ENCODE results near the gene YPEL2.

The YPEL2 gene

GRCh38 chr17:59426031-59426430 is 94.6 kb downstream of the YPEL2 start:
- H2BK120ac ChIP-seq (ENCODE audit: insufficient read depth, low read length, poor library complexity), result peak overlapping the region; percentile 90
- no peaks in the 10 kb centered on the region for H3K9me3 ChIP-seq (ENCODE audit: insufficient read depth, low read depth, low read length)
- H2AFZ ChIP-seq (ENCODE audit: insufficient read depth, low read length, poor library complexity), result peak overlapping the region; percentile 10
- peak overlapping the region; percentile 91 for H3K18ac ChIP-seq (ENCODE audit: low read length)
- peak overlapping the region; percentile 95 for H2BK12ac ChIP-seq (ENCODE audit: low read length)
- no peak overlapping the region for H3K4me3 ChIP-seq (ENCODE audit: low read depth, low read length)
- H3K9ac ChIP-seq (ENCODE audit: low read length), result peak overlapping the region; percentile 24
- H3K4ac ChIP-seq (ENCODE audit: low read depth, low read length), result peak overlapping the region; percentile 87
- peak overlapping the region; percentile 87 for H4K8ac ChIP-seq (ENCODE audit: low read depth, low read length)
- peak overlapping the region; percentile 93 for H4K91ac ChIP-seq (ENCODE audit: low read depth, low read length)
- peak overlapping the region; percentile 99 for H3K27ac ChIP-seq (ENCODE audit: low read depth, low read length)
- no peaks in the 10 kb centered on the region for H3K27me3 ChIP-seq (ENCODE audit: insufficient read depth, low read length)
- H3K79me2 ChIP-seq (ENCODE audit: control insufficient read depth, insufficient read depth, low read length, poor library complexity), result peaks cover 5% of the 10 kb centered on the region
- H4K12ac ChIP-seq (ENCODE audit: low read depth, low read length), result peak overlapping the region; percentile 16
- no CpG with 5 or more reads among the region's 9 CpGs for WGBS (ENCODE audit: extremely low coverage, insufficient coverage, insufficient read length)
- peaks cover 34 to 43% of the 10 kb centered on the region in 2 experiments for H3K4me1 ChIP-seq (ENCODE audit: control insufficient read depth in 1 of 2, insufficient read depth in 2 of 2, low read length in 2 of 2)
- peak overlapping the region; percentile 49 for H3K4me2 ChIP-seq (ENCODE audit: low read length)
- no peak overlapping the region for H3K23ac ChIP-seq (ENCODE audit: low read length)
- DNase-seq, result peak in 1 of 2 donors; percentile 58
- H3K14ac ChIP-seq (ENCODE audit: low read length), result peak overlapping the region; percentile 95
- no peaks in the 10 kb centered on the region for H3K36me3 ChIP-seq (ENCODE audit: control insufficient read depth in 1 of 2, insufficient read depth in 2 of 2, low read length in 2 of 2)
- H2AK5ac ChIP-seq (ENCODE audit: low read length), result peak overlapping the region; percentile 90
- peak overlapping the region; percentile 98 for H2BK5ac ChIP-seq (ENCODE audit: low read depth, low read length, poor library complexity)
- H3K79me1 ChIP-seq (ENCODE audit: low read length), result peaks cover 41% of the 10 kb centered on the region

- Histone ChIP-seq H3K4me3 (ENCODE audit: low read depth, low read length) (no peak overlapping the region), H3K9ac (ENCODE audit: low read length) (no peak overlapping the region), H4K91ac (ENCODE audit: low read depth, low read length) (no peak overlapping the region), H3K36me3 (ENCODE audit: control insufficient read depth in 1 of 2, insufficient read depth in 2 of 2, low read length in 2 of 2) (no peaks in the 10 kb centered on the region), H2AK5ac (ENCODE audit: low read length) (no peak overlapping the region), H3K27me3 (ENCODE audit: insufficient read depth, low read length) (no peaks in the 10 kb centered on the region), H2BK5ac (ENCODE audit: low read depth, low read length, poor library complexity) (no peak overlapping the region), H2BK12ac (ENCODE audit: low read length) (no peak overlapping the region), H3K4ac (ENCODE audit: low read depth, low read length) (no peak overlapping the region), H3K23ac (ENCODE audit: low read length) (no peak overlapping the region), H4K12ac (ENCODE audit: low read depth, low read length) (no peak overlapping the region), H2BK120ac (ENCODE audit: insufficient read depth, low read length, poor library complexity) (no peak overlapping the region), H3K79me1 (ENCODE audit: low read length) (peaks cover 43% of the 10 kb centered on the region), H3K4me1 (ENCODE audit: control insufficient read depth in 1 of 2, insufficient read depth in 2 of 2, low read length in 2 of 2) (peaks cover 34 to 50% of the 10 kb centered on the region in 2 experiments), H2AFZ (ENCODE audit: insufficient read depth, low read length, poor library complexity) (no peak overlapping the region), H3K79me2 (ENCODE audit: control insufficient read depth, insufficient read depth, low read length, poor library complexity) (peaks cover 5% of the 10 kb centered on the region), H3K9me3 (ENCODE audit: insufficient read depth, low read depth, low read length) (no peaks in the 10 kb centered on the region), H4K8ac (ENCODE audit: low read depth, low read length) (no peak overlapping the region), H3K4me2 (ENCODE audit: low read length) (no peak overlapping the region), H3K27ac (ENCODE audit: low read depth, low read length) (peak overlapping the region; percentile 73), H3K14ac (ENCODE audit: low read length) (no peak overlapping the region), H3K18ac (ENCODE audit: low read length) (no peak overlapping the region)
- no CpG with 5 or more reads among the region's 5 CpGs for WGBS (ENCODE audit: extremely low coverage, insufficient coverage, insufficient read length)
- peak; percentile 75 to 87 for DNase-seq
Observed at GRCh38 chr17:59427425-59427921, 96.0 kb downstream of the YPEL2 start.

GRCh38 chr17:59427996-59428395 is 96.5 kb downstream of the YPEL2 start:
- Histone ChIP-seq H3K18ac (ENCODE audit: low read length) (peak overlapping the region; percentile 65), H3K27ac (ENCODE audit: low read depth, low read length) (peak overlapping the region; percentile 69), H4K91ac (ENCODE audit: low read depth, low read length) (peak overlapping the region; percentile 74), H3K14ac (ENCODE audit: low read length) (peak overlapping the region; percentile 73), H3K36me3 (ENCODE audit: control insufficient read depth in 1 of 2, insufficient read depth in 2 of 2, low read length in 2 of 2) (no peaks in the 10 kb centered on the region), H2BK12ac (ENCODE audit: low read length) (peak overlapping the region; percentile 52), H2AFZ (ENCODE audit: insufficient read depth, low read length, poor library complexity) (no peak overlapping the region), H3K27me3 (ENCODE audit: insufficient read depth, low read length) (no peaks in the 10 kb centered on the region), H2AK5ac (ENCODE audit: low read length) (peak overlapping the region; percentile 65), H3K4me2 (ENCODE audit: low read length) (no peak overlapping the region), H4K12ac (ENCODE audit: low read depth, low read length) (no peak overlapping the region), H2BK5ac (ENCODE audit: low read depth, low read length, poor library complexity) (peak overlapping the region; percentile 35), H3K9me3 (ENCODE audit: insufficient read depth, low read depth, low read length) (no peaks in the 10 kb centered on the region), H4K8ac (ENCODE audit: low read depth, low read length) (peak overlapping the region; percentile 49), H3K79me1 (ENCODE audit: low read length) (peaks cover 39% of the 10 kb centered on the region), H3K4me1 (ENCODE audit: control insufficient read depth in 1 of 2, insufficient read depth in 2 of 2, low read length in 2 of 2) (peaks cover 29 to 46% of the 10 kb centered on the region in 2 experiments), H3K79me2 (ENCODE audit: control insufficient read depth, insufficient read depth, low read length, poor library complexity) (peaks cover 5% of the 10 kb centered on the region), H3K23ac (ENCODE audit: low read length) (no peak overlapping the region), H3K4me3 (ENCODE audit: low read depth, low read length) (no peak overlapping the region), H3K9ac (ENCODE audit: low read length) (no peak overlapping the region), H2BK120ac (ENCODE audit: insufficient read depth, low read length, poor library complexity) (peak overlapping the region; percentile 89), H3K4ac (ENCODE audit: low read depth, low read length) (no peak overlapping the region)
- DNase-seq, result no peak
- no CpG with 5 or more reads among the region's 9 CpGs for WGBS (ENCODE audit: extremely low coverage, insufficient coverage, insufficient read length)

GRCh38 chr17:59428916-59429485 is 97.5 kb downstream of the YPEL2 start:
- no peak overlapping the region for H3K4me2 ChIP-seq (ENCODE audit: low read length)
- H2AK5ac ChIP-seq (ENCODE audit: low read length), result peak overlapping the region; percentile 71
- no peak overlapping the region for H2BK120ac ChIP-seq (ENCODE audit: insufficient read depth, low read length, poor library complexity)
- peak overlapping the region; percentile 81 for H2BK12ac ChIP-seq (ENCODE audit: low read length)
- no peak overlapping the region for H3K9ac ChIP-seq (ENCODE audit: low read length)
- no peak overlapping the region for H3K4ac ChIP-seq (ENCODE audit: low read depth, low read length)
- H3K79me2 ChIP-seq (ENCODE audit: control insufficient read depth, insufficient read depth, low read length, poor library complexity), result peaks cover 5% of the 10 kb centered on the region
- H3K18ac ChIP-seq (ENCODE audit: low read length), result no peak overlapping the region
- H3K27me3 ChIP-seq (ENCODE audit: insufficient read depth, low read length), result no peaks in the 10 kb centered on the region
- H4K91ac ChIP-seq (ENCODE audit: low read depth, low read length), result peak overlapping the region; percentile 79
- H3K36me3 ChIP-seq (ENCODE audit: control insufficient read depth in 1 of 2, insufficient read depth in 2 of 2, low read length in 2 of 2), result no peaks in the 10 kb centered on the region
- no peak for DNase-seq
- no peak overlapping the region for H2AFZ ChIP-seq (ENCODE audit: insufficient read depth, low read length, poor library complexity)
- no peak overlapping the region for H3K14ac ChIP-seq (ENCODE audit: low read length)
- peaks cover 30% of the 10 kb centered on the region for H3K79me1 ChIP-seq (ENCODE audit: low read length)
- H3K27ac ChIP-seq (ENCODE audit: low read depth, low read length), result no peak overlapping the region
- no peak overlapping the region for H2BK5ac ChIP-seq (ENCODE audit: low read depth, low read length, poor library complexity)
- no CpG with 5 or more reads among the region's 6 CpGs for WGBS (ENCODE audit: extremely low coverage, insufficient coverage, insufficient read length)
- H3K4me3 ChIP-seq (ENCODE audit: low read depth, low read length), result no peak overlapping the region
- peaks cover 20 to 36% of the 10 kb centered on the region in 2 experiments for H3K4me1 ChIP-seq (ENCODE audit: control insufficient read depth in 1 of 2, insufficient read depth in 2 of 2, low read length in 2 of 2)
- H3K9me3 ChIP-seq (ENCODE audit: insufficient read depth, low read depth, low read length), result no peaks in the 10 kb centered on the region
- no peak overlapping the region for H3K23ac ChIP-seq (ENCODE audit: low read length)
- no peak overlapping the region for H4K12ac ChIP-seq (ENCODE audit: low read depth, low read length)
- H4K8ac ChIP-seq (ENCODE audit: low read depth, low read length), result no peak overlapping the region
